ENCODE results near the gene UPK2.
A peak's percentile ranks its signal among the peaks of the same experiment; 100 is the strongest.

Gene UPK2

DNA sequence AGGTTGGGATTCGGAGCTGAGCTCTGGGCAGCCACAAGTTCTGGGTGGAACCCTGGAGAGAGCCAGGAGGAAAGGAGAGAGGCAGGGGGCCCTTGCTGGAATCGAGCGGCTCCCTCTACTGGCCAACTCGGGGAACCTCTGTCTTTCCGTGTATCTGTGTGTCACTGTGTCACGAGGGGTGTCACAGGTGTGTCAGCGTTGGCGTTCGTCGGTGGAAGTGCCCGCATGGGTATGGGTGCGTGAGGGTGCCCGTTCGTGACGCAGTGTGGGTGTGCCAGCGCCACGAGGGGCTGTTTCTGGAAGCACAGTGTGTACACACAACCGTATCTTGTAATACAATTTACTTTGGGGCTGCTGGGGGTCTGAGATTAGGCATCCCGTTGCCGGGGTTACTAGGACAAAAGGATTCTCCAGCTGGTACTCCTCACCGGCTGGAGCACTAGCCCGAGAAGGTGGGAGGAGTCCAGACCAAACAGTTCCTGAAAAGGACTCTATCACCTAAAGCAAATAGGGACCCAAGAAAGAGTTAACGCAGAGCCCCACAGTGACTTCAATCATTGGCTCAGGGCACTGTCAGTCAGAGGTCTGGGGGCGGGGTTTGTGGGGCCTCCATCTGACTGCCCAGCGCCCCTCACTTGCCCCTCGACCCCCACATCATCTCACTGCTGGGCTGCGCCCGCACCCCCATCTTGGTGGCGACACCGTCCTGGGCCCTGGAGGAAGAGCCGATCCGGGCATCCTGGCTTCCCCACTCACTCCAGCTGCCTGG is 27.8 kb upstream of the UPK2 start (continued):
- TF ChIP-seq, protein P1, sequence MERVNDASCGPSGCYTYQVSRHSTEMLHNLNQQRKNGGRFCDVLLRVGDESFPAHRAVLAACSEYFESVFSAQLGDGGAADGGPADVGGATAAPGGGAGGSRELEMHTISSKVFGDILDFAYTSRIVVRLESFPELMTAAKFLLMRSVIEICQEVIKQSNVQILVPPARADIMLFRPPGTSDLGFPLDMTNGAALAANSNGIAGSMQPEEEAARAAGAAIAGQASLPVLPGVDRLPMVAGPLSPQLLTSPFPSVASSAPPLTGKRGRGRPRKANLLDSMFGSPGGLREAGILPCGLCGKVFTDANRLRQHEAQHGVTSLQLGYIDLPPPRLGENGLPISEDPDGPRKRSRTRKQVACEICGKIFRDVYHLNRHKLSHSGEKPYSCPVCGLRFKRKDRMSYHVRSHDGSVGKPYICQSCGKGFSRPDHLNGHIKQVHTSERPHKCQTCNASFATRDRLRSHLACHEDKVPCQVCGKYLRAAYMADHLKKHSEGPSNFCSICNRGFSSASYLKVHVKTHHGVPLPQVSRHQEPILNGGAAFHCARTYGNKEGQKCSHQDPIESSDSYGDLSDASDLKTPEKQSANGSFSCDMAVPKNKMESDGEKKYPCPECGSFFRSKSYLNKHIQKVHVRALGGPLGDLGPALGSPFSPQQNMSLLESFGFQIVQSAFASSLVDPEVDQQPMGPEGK (tag by site-specific recombination; IDR thresholded peaks at IDR 0.05): peak; percentile 90
- TF ChIP-seq ZNF416 (tag by site-specific recombination; IDR thresholded peaks at IDR 0.05) (no peak), ZNF501 (tag by site-specific recombination; IDR thresholded peaks at IDR 0.05) (peak; percentile 71; the same call in 1 of the 2 replicates), HOXD13 (CRISPR knock-in tag; IDR thresholded peaks at IDR 0.05; ENCODE audit: borderline replicate concordance) (no peak), ZNF600 (tag by site-specific recombination; IDR thresholded peaks at IDR 0.05) (peak; percentile 54; the same call in 1 of the 2 replicates), ZBTB7A (tag by site-specific recombination; IDR thresholded peaks at IDR 0.05; ENCODE audit: low read depth) (peak; percentile 45), ZNF175 (tag by site-specific recombination; IDR thresholded peaks at IDR 0.05) (no peak), ZSCAN4 (tag by site-specific recombination; IDR thresholded peaks at IDR 0.05) (no peak; the same call in 1 of the 2 replicates), ZBTB49 (tag by site-specific recombination; IDR thresholded peaks at IDR 0.05; ENCODE audit: low read depth) (no peak), ZNF768 (tag by site-specific recombination; IDR thresholded peaks at IDR 0.05) (no peak), SCRT1 (tag by site-specific recombination; IDR thresholded peaks at IDR 0.05; ENCODE audit: borderline replicate concordance) (peak; percentile 93), ZNF121 (tag by site-specific recombination; IDR thresholded peaks at IDR 0.05) (no peak), ZXDB (tag by site-specific recombination; IDR thresholded peaks at IDR 0.05) (peak; percentile 11; the same call in 1 of the 2 replicates), FEZF1 (tag by site-specific recombination; IDR thresholded peaks at IDR 0.05) (no peak), ZNF555 (tag by site-specific recombination; conservative IDR thresholded peaks at IDR 0.05) (no peak), ZBTB48 (tag by site-specific recombination; IDR thresholded peaks at IDR 0.05) (peak; percentile 74), ZNF830 (tag by site-specific recombination; IDR thresholded peaks at IDR 0.05; ENCODE audit: low read depth) (no peak), ZNF521 (tag by site-specific recombination; IDR thresholded peaks at IDR 0.05) (no peak), MEIS1 (CRISPR knock-in tag; IDR thresholded peaks at IDR 0.05; ENCODE audit: borderline replicate concordance) (no peak), ZNF335 (tag by site-specific recombination; conservative IDR thresholded peaks at IDR 0.05) (peak; percentile 85), YY2 (tag by site-specific recombination; IDR thresholded peaks at IDR 0.05) (no peak), ZNF16 (tag by site-specific recombination; IDR thresholded peaks at IDR 0.05; ENCODE audit: low read depth) (no peak), ZNF585B (tag by site-specific recombination; IDR thresholded peaks at IDR 0.05) (no peak), ZNF292 (tag by site-specific recombination; IDR thresholded peaks at IDR 0.05; ENCODE audit: borderline replicate concordance, low read depth) (no peak), ZNF174 (tag by site-specific recombination; IDR thresholded peaks at IDR 0.05) (no peak)
- TF ChIP-seq, protein P2, sequence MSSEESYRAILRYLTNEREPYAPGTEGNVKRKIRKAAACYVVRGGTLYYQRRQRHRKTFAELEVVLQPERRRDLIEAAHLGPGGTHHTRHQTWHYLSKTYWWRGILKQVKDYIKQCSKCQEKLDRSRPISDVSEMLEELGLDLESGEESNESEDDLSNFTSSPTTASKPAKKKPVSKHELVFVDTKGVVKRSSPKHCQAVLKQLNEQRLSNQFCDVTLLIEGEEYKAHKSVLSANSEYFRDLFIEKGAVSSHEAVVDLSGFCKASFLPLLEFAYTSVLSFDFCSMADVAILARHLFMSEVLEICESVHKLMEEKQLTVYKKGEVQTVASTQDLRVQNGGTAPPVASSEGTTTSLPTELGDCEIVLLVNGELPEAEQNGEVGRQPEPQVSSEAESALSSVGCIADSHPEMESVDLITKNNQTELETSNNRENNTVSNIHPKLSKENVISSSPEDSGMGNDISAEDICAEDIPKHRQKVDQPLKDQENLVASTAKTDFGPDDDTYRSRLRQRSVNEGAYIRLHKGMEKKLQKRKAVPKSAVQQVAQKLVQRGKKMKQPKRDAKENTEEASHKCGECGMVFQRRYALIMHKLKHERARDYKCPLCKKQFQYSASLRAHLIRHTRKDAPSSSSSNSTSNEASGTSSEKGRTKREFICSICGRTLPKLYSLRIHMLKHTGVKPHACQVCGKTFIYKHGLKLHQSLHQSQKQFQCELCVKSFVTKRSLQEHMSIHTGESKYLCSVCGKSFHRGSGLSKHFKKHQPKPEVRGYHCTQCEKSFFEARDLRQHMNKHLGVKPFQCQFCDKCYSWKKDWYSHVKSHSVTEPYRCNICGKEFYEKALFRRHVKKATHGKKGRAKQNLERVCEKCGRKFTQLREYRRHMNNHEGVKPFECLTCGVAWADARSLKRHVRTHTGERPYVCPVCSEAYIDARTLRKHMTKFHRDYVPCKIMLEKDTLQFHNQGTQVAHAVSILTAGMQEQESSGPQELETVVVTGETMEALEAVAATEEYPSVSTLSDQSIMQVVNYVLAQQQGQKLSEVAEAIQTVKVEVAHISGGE (tag by site-specific recombination; conservative IDR thresholded peaks at IDR 0.05; ENCODE audit: low read depth): peak; percentile 44; the same call in 1 of the 2 replicates
- TF ChIP-seq, protein P3, sequence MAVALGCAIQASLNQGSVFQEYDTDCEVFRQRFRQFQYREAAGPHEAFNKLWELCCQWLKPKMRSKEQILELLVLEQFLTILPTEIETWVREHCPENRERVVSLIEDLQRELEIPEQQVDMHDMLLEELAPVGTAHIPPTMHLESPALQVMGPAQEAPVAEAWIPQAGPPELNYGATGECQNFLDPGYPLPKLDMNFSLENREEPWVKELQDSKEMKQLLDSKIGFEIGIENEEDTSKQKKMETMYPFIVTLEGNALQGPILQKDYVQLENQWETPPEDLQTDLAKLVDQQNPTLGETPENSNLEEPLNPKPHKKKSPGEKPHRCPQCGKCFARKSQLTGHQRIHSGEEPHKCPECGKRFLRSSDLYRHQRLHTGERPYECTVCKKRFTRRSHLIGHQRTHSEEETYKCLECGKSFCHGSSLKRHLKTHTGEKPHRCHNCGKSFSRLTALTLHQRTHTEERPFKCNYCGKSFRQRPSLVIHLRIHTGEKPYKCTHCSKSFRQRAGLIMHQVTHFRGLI (tag by site-specific recombination; IDR thresholded peaks at IDR 0.05): no peak

All from HEK293 (cell line).